Sigmoid colon (tissue), 7 donors: ENCODE measurements around the gene ARSB. TPM values are rescaled to one million over a fixed set of nuclear protein-coding genes. Genes with fewer than 3 reads are reported as not detected.

Experiments
- DNase-seq: peaks from one replicate; pipeline ENCODE4 v3.0.0-alpha.2; 2019
- H3K27ac ChIP-seq, 4 donors: fragments of 200-600 bp; sonication (generic); one replicate each; pipeline ENCODE4 v1.5.1; 2016 to 2019; ENCODE audit warnings: mild to moderate bottlenecking in 1 of 4
- H3K27me3 ChIP-seq, 3 donors: fragments of 200-600 bp; sonication (generic); one replicate each; pipeline ENCODE4 v1.5.1; 2019; ENCODE audit warnings: mild to moderate bottlenecking in 1 of 3
- H3K36me3 ChIP-seq, 4 donors: fragments of 200-600 bp; sonication (generic); one replicate each; pipeline ENCODE4 v1.5.1; 2016 to 2019
- H3K4me1 ChIP-seq, 4 donors: fragments of 200-600 bp; sonication (generic); one replicate each; pipeline ENCODE4 v1.5.1; 2017 to 2019
- H3K4me3 ChIP-seq, 4 donors: fragments of 200-600 bp; sonication (generic); one replicate each; pipeline ENCODE4 v1.5.1; 2017 to 2019; ENCODE audit warnings: mild to moderate bottlenecking in 2 of 4, moderate library complexity in 1 of 4
- H3K9me3 ChIP-seq, 4 donors: fragments of 200-600 bp in 3 of 4; sonication (generic) in 3 of 4; one replicate each; pipeline versions ENCODE4 v1.5.1 to v1.6.1; 2013 to 2019
- EP300 ChIP-seq, 4 donors: sonication (generic); formaldehyde crosslinking; IDR thresholded peaks; one replicate each; pipeline ENCODE4 v1.6.1; 2017; ENCODE audit warnings: antibody characterized with exemption in 4 of 4
- POLR2A ChIP-seq, 2 donors: fragments of 450-650 bp; IDR thresholded peaks; one replicate each; pipeline ENCODE4 v1.6.1; 2016; ENCODE audit warnings: antibody characterized with exemption in 2 of 2, mild to moderate bottlenecking in 2 of 2, moderate library complexity in 2 of 2
- POLR2AphosphoS5 ChIP-seq, 4 donors: sonication (generic); formaldehyde crosslinking; IDR thresholded peaks; one replicate each; pipeline ENCODE4 v1.6.1; 2017; ENCODE audit warnings: antibody characterized with exemption in 4 of 4
- WGBS, 2 donors: extraction: QIAGEN DNeasy Blood & Tissue Kit; methylation state at CpG; one replicate each; pipeline ENCODE4 v1.1.7; 2013; 5-methylcytosine and 5-hydroxymethylcytosine counted together
- intact Hi-C: fragments of 100-400 bp; cut with DNase I; formaldehyde crosslinking; loops from one replicate; pipeline ENCODE4 v1.15.1; 2023
- polyA plus RNA-seq, 3 donors: library from polyadenylated mRNA; stranded (reverse); fragments of 200-250 nt; gene quantifications; one replicate each; pipeline ENCODE4 v1.2.3, GENCODE V29; 2013
- total RNA-seq, 4 donors: library from RNA; depleted of rRNA; stranded (reverse); fragments of >200 nt; gene quantifications; one replicate each; pipeline ENCODE4 v1.1.0, GENCODE V29; 2016
- TF ChIP-seq, protein P1 (sequence below), 4 experiments: fragments of 450-650 bp in 3 of 4; fragments of 200-600 bp in 1 of 4; IDR thresholded peaks; one replicate each; pipeline ENCODE4 v1.5.1; 2016 to 2019; ENCODE audit warnings: antibody characterized with exemption in 4 of 4, mild to moderate bottlenecking in 3 of 4, moderate library complexity in 2 of 4
- donor health status: healthy with polysubstance abuse.
- donor health status: Bipolar disorder and iron deficiency.
- donor health status: healthy.

ARSB gene
- total and polyA plus RNA-seq, 7 donors, result 1.2 to 22.2 (median 8.6) TPM

DNA sequence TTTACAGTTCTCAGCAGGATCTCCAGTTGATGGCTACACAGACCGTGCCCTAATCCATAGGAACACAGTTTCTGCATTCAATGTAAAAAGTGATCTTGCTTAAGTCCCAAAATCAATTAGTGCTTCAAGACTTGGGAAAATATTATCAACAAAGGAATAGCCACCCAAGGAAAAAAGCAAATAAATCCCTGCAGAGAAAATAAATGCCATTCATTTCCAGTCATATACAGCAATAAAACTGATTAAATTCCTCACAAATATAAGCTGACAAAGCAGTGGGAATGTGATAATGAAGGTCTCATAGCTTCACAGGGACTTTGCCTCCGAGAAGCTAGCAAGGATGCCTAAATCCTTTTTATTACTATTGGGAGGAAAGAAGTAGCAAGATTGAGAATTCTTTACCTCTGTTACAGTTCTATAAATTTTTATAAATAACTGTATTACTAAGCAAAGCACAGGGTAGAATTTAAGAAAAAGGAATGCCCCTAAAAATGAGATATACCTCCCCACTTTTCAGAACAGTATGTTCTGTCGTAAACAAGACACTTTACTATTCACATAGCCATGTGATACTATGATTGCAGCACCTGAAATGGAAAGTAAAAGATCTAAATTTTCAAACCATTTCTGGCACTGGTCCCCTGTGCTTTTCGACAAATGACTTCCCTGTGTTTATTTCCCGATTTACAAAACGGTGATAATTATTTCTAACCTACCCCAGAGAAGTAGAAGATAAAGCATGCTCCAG, 59.8 kb downstream of the ARSB start:
- no peak overlapping the region for H3K4me3 ChIP-seq
- H3K9me3 ChIP-seq, result no peaks in the 10 kb centered on the region
- no peaks in the 10 kb centered on the region for H3K36me3 ChIP-seq
- no peaks in the 10 kb centered on the region for H3K27me3 ChIP-seq
- no peak for DNase-seq
- peaks cover 0 to 3% (median 0%) of the 10 kb centered on the region in 4 donors for H3K4me1 ChIP-seq
- intact Hi-C loops, result no loop called here
- no peak for TF ChIP-seq POLR2AphosphoS5 (IDR thresholded peaks at IDR 0.05)
- TF ChIP-seq EP300 (IDR thresholded peaks at IDR 0.05), result no peak
- TF ChIP-seq, protein P1, sequence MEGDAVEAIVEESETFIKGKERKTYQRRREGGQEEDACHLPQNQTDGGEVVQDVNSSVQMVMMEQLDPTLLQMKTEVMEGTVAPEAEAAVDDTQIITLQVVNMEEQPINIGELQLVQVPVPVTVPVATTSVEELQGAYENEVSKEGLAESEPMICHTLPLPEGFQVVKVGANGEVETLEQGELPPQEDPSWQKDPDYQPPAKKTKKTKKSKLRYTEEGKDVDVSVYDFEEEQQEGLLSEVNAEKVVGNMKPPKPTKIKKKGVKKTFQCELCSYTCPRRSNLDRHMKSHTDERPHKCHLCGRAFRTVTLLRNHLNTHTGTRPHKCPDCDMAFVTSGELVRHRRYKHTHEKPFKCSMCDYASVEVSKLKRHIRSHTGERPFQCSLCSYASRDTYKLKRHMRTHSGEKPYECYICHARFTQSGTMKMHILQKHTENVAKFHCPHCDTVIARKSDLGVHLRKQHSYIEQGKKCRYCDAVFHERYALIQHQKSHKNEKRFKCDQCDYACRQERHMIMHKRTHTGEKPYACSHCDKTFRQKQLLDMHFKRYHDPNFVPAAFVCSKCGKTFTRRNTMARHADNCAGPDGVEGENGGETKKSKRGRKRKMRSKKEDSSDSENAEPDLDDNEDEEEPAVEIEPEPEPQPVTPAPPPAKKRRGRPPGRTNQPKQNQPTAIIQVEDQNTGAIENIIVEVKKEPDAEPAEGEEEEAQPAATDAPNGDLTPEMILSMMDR (IDR thresholded peaks at IDR 0.05), result no peak
- no peak for TF ChIP-seq POLR2A (IDR thresholded peaks at IDR 0.05)
- H3K27ac ChIP-seq, result no peak overlapping the region
- WGBS, 2 donors, result 78 to 83% methylated on average over 6 of the region's 6 CpGs

DNA sequence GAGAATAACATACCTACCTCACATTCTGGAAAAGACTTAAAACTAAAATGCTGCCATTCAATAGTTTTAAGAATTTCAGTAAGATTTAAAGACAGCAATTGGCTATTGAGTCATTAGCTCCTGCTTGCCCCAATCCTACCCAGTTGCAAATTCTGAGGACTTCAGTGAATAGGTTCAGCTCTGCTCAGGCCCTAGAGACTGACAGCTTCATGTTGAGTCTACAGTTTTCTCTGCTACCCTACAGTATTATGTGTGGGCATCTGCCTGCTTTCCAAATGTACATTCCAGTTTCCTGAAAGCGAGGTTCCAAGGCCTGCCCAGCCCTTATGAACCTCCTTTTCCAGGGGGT, 61.5 kb downstream of the ARSB start:
- no peaks in the 10 kb centered on the region for H3K27me3 ChIP-seq
- H3K4me3 ChIP-seq, result no peak overlapping the region
- H3K9me3 ChIP-seq, result no peaks in the 10 kb centered on the region
- no peak overlapping the region for H3K27ac ChIP-seq
- intact Hi-C loops, result no loop called here
- DNase-seq, result no peak
- H3K4me1 ChIP-seq, result peaks cover 0 to 3% (median 0%) of the 10 kb centered on the region in 4 donors
- 91 to 96% methylated on average over 1 of the region's 1 CpG for WGBS, 2 donors
- TF ChIP-seq POLR2A (IDR thresholded peaks at IDR 0.05) (no peak), EP300 (IDR thresholded peaks at IDR 0.05) (no peak), POLR2AphosphoS5 (IDR thresholded peaks at IDR 0.05) (no peak)
- TF ChIP-seq, protein P1 (IDR thresholded peaks at IDR 0.05), result no peak
- H3K36me3 ChIP-seq, result no peaks in the 10 kb centered on the region

DNA sequence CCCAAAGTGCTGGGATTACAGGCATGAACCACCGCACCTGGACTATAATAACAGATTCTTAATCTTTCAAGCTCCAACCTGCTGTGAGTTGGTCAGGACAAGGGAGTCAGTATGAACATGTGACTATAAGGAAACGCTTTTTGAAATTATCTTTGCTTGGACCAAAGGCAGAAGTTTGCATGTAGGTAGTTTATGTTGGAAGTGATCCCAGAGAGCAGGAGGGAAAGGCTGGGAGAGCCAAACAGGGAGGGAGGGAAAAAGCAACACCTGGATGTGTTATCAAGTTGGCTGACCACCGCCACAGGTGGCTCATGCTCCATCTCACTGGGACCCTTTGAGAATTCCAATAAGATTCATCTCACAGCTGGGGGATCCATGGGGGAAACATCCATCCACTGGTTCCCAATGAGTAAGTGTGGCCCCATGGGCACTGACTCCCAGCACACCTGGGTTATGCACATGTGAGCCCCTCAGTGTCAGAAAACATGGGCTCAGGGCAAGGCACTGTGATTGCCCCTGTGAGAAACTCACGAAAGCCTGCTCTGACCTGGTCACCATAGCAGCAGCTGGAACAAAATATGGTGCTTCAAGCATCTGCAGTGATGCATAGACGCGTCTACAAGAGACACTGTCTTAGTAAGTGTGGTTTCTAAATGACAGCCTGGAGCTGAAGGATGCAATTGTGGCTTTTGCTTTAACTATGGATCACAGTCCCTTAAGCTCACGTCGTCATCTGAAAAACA, 62.1 kb downstream of the ARSB start:
- H3K4me3 ChIP-seq, result no peak overlapping the region
- H3K27me3 ChIP-seq, result no peaks in the 10 kb centered on the region
- 69 to 86% methylated on average over 8 of the region's 8 CpGs for WGBS, 2 donors
- H3K27ac ChIP-seq, result no peak overlapping the region
- no peak for DNase-seq
- TF ChIP-seq EP300 (IDR thresholded peaks at IDR 0.05) (no peak), POLR2AphosphoS5 (IDR thresholded peaks at IDR 0.05) (no peak), POLR2A (IDR thresholded peaks at IDR 0.05) (no peak)
- TF ChIP-seq, protein P1 (IDR thresholded peaks at IDR 0.05), result no peak
- no peaks in the 10 kb centered on the region for H3K36me3 ChIP-seq
- no peaks in the 10 kb centered on the region for H3K9me3 ChIP-seq
- H3K4me1 ChIP-seq, result peaks cover 0 to 3% (median 0%) of the 10 kb centered on the region in 4 donors
- intact Hi-C loops, result no loop called here

DNA sequence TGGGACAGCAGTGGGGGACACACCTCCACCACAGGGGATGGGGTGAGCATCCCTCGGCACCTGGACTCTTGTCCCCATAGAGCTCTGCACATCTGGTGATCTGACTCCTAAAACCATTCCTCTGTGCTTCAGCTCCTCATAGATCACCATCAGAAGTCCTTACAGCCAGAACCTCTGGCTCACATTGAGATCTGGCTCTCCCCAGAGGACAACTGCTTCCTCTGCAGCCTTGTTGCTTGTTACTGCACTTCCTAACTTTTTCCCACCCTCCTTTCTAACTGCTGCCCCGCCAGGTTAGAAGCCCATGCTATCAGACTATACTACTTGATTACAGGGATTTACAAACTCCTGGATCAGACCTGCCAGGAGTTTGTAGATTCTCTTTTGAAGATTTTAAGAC, 64.5 kb downstream of the ARSB start:
- intact Hi-C loops, result no loop called here
- WGBS, 2 donors, result 92 to 93% methylated on average over 2 of the region's 2 CpGs
- DNase-seq, result no peak

More for the DNA sequence above, 64.5 kb downstream of the ARSB start:
- TF ChIP-seq POLR2A (IDR thresholded peaks at IDR 0.05) (no peak), EP300 (IDR thresholded peaks at IDR 0.05) (no peak), POLR2AphosphoS5 (IDR thresholded peaks at IDR 0.05) (no peak)
- TF ChIP-seq, protein P1 (IDR thresholded peaks at IDR 0.05), result no peak
- no peaks in the 10 kb centered on the region for H3K36me3 ChIP-seq
- no peaks in the 10 kb centered on the region for H3K9me3 ChIP-seq
- no peak overlapping the region for H3K4me3 ChIP-seq
- H3K27me3 ChIP-seq, result no peaks in the 10 kb centered on the region
- H3K4me1 ChIP-seq, result no peaks in the 10 kb centered on the region
- no peak overlapping the region for H3K27ac ChIP-seq
